Measurements from ENCODE around the gene CDK5RAP2. TPM values are rescaled to one million over a fixed set of nuclear protein-coding genes. Genes with fewer than 3 reads are reported as not detected.

CDK5RAP2 gene
- total RNA-seq, 1 donor from 2014 or later = 33.6 TPM

GRCh38 chr9:120397453-120397852, 182.5 kb downstream of the CDK5RAP2 start:
- intact Hi-C loops (cut with DNase I) = no loop called here

GRCh38 chr9:120396931-120397330, 183.0 kb downstream of the CDK5RAP2 start:
- no peak for DNase-seq (ENCODE audit: low spot score in 2 of 2)
- Histone ChIP-seq H3K4me1 (no peaks in the 10 kb centered on the region), H3K4me3 (no peak overlapping the region), H3K27ac (no peak overlapping the region), H3K36me3 (peaks cover 56 to 83% of the 10 kb centered on the region in 2 donors), H3K27me3 (no peaks in the 10 kb centered on the region), H3K9me3 (no peaks in the 10 kb centered on the region)
- no peak for TF ChIP-seq CTCF (IDR thresholded peaks at IDR 0.05)
- intact Hi-C loops (cut with DNase I) = no loop called here

More at GRCh38 chr9:120397453-120397852, 182.5 kb downstream of the CDK5RAP2 start:
- no peaks in the 10 kb centered on the region for H3K4me1 ChIP-seq
- H3K9me3 ChIP-seq = no peaks in the 10 kb centered on the region
- no peak overlapping the region for H3K4me3 ChIP-seq
- H3K36me3 ChIP-seq = peaks cover 55 to 83% of the 10 kb centered on the region in 2 donors
- TF ChIP-seq CTCF (IDR thresholded peaks at IDR 0.05) = no peak
- no peak for DNase-seq (ENCODE audit: low spot score in 2 of 2)
- no peaks in the 10 kb centered on the region for H3K27me3 ChIP-seq
- no peak overlapping the region for H3K27ac ChIP-seq

GRCh38 chr9:120396418-120396817, 183.5 kb downstream of the CDK5RAP2 start:
- no peaks in the 10 kb centered on the region for H3K9me3 ChIP-seq
- H3K27ac ChIP-seq = no peak overlapping the region
- no peaks in the 10 kb centered on the region for H3K4me1 ChIP-seq
- TF ChIP-seq CTCF (IDR thresholded peaks at IDR 0.05) = no peak
- H3K27me3 ChIP-seq = no peaks in the 10 kb centered on the region
- DNase-seq (ENCODE audit: low spot score in 2 of 2) = no peak
- peaks cover 55 to 83% of the 10 kb centered on the region in 2 donors for H3K36me3 ChIP-seq
- intact Hi-C loops (cut with DNase I) = no loop called here
- H3K4me3 ChIP-seq = no peak overlapping the region

- TF ChIP-seq CTCF (IDR thresholded peaks at IDR 0.05) = no peak
- peaks cover 49 to 84% of the 10 kb centered on the region in 2 donors for H3K36me3 ChIP-seq
- intact Hi-C loops (cut with DNase I) = no loop called here
- no peak overlapping the region for H3K4me3 ChIP-seq
- H3K27ac ChIP-seq = no peak overlapping the region
- H3K4me1 ChIP-seq = no peaks in the 10 kb centered on the region
- H3K9me3 ChIP-seq = no peaks in the 10 kb centered on the region
- no peaks in the 10 kb centered on the region for H3K27me3 ChIP-seq
- no peak for DNase-seq (ENCODE audit: low spot score in 2 of 2)
Measured at GRCh38 chr9:120395376-120395775, 184.6 kb downstream of the CDK5RAP2 start.

GRCh38 chr9:120394058-120394669, 185.8 kb downstream of the CDK5RAP2 start:
- no peak for DNase-seq (ENCODE audit: low spot score in 2 of 2)
- H3K27me3 ChIP-seq = no peaks in the 10 kb centered on the region
- no peaks in the 10 kb centered on the region for H3K4me1 ChIP-seq
- no peak for TF ChIP-seq CTCF (IDR thresholded peaks at IDR 0.05)
- no peaks in the 10 kb centered on the region for H3K9me3 ChIP-seq
- intact Hi-C loops (cut with DNase I) = no loop called here
- H3K36me3 ChIP-seq = peaks cover 46 to 80% of the 10 kb centered on the region in 2 donors
- peak overlapping the region in 1 of 2 donors; percentile 12 for H3K27ac ChIP-seq
- H3K4me3 ChIP-seq = no peak overlapping the region

Measured in ascending aorta (tissue), 2 donors.